HG03108 (cell line): ENCODE data around the gene MLLT1.

ENCODE experiments used
- ATAC-seq: cut with Tn5 transposase; IDR thresholded peaks from one replicate; pipeline ENCODE4 v1.9.1; 2021; ENCODE audit warnings: moderate library complexity; ENCODE audit not compliant: unreplicated experiment

Gene MLLT1

GRCh38 chr19:6236310-6237291, 43.2 kb downstream of the MLLT1 start:
- no peak for ATAC-seq

GRCh38 chr19:6235031-6235951, 44.5 kb downstream of the MLLT1 start:
- no peak for ATAC-seq

DNA sequence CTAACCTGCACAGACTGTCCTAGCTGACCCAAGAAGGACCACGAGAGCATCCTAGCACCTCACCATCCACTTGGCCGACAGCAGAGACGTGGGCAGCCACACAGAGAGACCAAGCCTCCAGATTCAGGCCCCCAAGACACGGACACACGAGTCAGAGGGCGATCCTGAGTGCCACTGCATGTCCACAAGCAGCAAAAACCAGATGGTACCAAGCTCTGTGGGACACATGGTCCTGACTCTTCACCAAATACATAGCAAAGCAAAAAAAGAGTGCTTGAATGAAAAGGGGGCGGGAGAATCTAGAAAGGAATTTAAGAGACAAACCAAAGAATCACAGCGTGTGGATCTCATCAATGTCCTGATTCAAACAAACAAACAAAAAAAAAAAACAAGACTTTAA, 45.2 kb downstream of the MLLT1 start:
- ATAC-seq, result no peak

- ATAC-seq, result no peak
Measured at GRCh38 chr19:6233827-6234511, 45.8 kb downstream of the MLLT1 start.

GRCh38 chr19:6233056-6233826, 46.5 kb downstream of the MLLT1 start:
- no peak for ATAC-seq

GRCh38 chr19:6232601-6233055, 47.1 kb downstream of the MLLT1 start:
- ATAC-seq, result no peak

DNA sequence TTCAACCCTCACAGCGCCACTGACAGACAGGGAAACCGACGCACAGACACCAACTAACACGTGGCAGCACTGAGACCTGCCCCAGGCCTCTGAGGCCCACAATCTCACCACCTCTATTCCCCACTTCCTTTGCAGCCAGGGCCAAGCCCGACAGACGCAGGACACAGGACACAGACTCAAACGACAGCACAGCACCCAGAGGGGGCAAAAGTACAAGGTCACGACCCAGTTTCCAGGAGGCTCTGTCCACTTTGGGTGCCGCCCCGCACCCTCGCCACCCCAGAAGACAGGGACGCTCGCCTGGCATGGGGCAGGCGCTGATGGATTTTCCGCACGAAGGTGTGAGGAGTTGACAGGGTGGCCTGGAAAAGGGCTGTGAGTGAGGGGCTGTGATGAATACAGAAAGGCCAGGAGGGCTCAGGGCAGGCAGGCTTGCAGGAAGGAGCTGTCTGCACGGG, 48.8 kb downstream of the MLLT1 start:
- ATAC-seq, result no peak

GRCh38 chr19:6229951-6230712, 49.6 kb downstream of the MLLT1 start:
- ATAC-seq, result no peak

GRCh38 chr19:6229216-6229913, 50.4 kb downstream of the MLLT1 start:
- no peak for ATAC-seq

- ATAC-seq, result no peak
Measured at GRCh38 chr19:6228551-6229215, 51.1 kb downstream of the MLLT1 start.

DNA sequence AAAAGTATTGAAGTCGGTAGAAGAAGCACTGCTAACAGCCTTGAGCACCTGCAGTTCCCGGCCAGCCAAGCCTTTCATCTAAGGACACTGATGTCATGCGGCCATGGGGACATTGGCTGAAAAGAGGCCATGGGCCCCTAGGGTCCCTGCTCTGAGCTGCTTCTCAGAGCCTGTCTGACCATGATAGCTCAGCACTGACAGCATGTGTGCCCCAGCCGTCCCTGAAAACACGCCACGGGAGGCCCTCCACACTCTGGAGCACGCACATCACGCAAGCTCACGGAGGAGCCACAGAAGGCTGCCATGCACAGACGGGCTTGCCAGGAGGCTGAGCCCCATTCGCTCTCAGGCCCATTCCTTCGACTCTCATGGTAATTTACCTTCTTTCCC, 51.8 kb downstream of the MLLT1 start:
- no peak for ATAC-seq

- no peak for ATAC-seq
Measured at GRCh38 chr19:6227156-6227935, 52.4 kb downstream of the MLLT1 start.

DNA sequence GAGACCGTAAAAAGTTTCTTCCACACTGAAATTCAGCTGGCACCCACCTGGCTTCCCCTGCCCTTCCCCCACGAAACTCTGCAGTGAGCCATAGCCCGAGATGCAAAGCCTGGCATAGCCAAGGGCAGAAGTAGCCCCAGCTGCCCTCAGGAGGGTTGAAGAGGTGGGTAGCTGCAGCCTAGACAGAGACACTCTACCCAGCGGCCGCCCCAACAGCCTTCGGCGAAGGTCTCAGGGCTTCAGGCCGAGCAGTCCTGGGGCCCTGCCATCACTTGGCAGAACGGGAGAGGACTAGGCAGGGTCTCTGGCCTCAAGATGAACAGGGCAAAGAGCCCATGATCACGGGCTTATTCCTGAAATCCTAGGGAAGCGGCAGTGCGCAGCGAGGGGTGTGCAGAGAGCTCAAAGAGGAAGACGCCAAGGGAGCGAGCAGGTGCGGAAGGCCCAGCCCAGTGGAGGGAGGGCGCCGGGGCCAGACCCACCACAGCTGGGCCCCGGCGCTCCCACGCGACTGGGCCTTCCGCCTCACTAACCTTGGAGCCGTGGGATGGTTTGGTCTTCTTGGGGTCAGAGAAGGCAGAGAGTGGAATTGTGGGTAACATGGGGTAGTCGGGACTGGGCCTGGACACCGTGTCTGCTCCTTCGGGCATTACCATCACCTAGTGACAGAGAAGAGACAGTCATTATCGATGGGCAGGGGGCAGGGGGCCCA, 53.2 kb downstream of the MLLT1 start:
- no peak for ATAC-seq

DNA sequence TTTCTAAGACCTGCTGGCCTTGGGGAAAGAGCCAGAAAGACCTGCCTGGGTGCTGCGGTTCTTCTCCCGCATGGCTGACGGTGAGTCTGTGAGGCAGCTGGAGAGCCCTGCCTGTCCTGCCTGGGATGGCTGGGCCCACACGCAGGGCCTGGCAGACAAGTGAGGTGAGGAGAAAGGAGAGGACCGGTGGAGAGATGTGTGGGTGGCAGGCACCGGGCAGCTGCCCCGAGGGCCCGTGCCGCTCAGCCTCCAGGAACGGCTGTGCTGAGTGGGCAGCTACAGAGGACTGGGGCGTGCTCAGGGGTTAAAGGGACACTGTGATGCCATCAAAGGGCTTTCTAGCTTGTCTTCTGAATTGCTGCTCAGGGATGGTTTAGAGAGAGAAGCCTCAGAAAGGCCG, 53.8 kb downstream of the MLLT1 start:
- no peak for ATAC-seq

GRCh38 chr19:6225232-6225865, 54.4 kb downstream of the MLLT1 start:
- no peak for ATAC-seq

- ATAC-seq, result no peak
Measured at GRCh38 chr19:6224308-6224675, 55.5 kb downstream of the MLLT1 start.
